Measurements from ENCODE around the gene HLCS. TPM values are rescaled to one million over a fixed set of nuclear protein-coding genes. Genes with fewer than 3 reads are reported as not detected.

HLCS gene
- total and polyA plus RNA-seq, 2 of the 8 experiments (the other 6 are each of a cell fraction or from before 2014, with no cell fraction given), result 4.7 to 12.2 TPM

- no peak overlapping the region for H3K56ac ChIP-seq (replicated peaks; ENCODE audit: insufficient read length, low read depth, low read length)
- H3K4me1 ChIP-seq (replicated peaks in 1 of 4; ENCODE audit: control insufficient read depth in 3 of 4, insufficient read depth in 4 of 4, low read length in 3 of 4), result peaks cover 0 to 69% (median 43%) of the 10 kb centered on the region in 4 experiments; a peak in 6 of 7 replicates
- H2BK120ac ChIP-seq (replicated peaks; ENCODE audit: low read depth, low read length), result no peak overlapping the region
- H3K23me2 ChIP-seq (ENCODE audit: low read depth, low read length), result peaks cover 7% of the 10 kb centered on the region; the same call in 1 of the 2 replicates
- H4K8ac ChIP-seq (ENCODE audit: extremely low read depth, insufficient read depth, low read length), result no peak overlapping the region
- no peak for TF ChIP-seq USF2 (IDR thresholded peaks at IDR 0.05; ENCODE audit: low read length)
- TF ChIP-seq KDM1A (IDR thresholded peaks at IDR 0.05; ENCODE audit: borderline replicate concordance, low read length), result peak; percentile 82; the same call in 1 of the 2 replicates
- H3K4me3 ChIP-seq (ENCODE audit: extremely low read depth in 1 of 4, insufficient read depth in 2 of 4, low read depth in 3 of 4, low read length in 4 of 4), result no peak overlapping the region
- WGBS, 2 experiments (ENCODE audit: extremely low coverage in 1 of 2, insufficient coverage in 1 of 2, insufficient read length in 1 of 2, insufficient replicate concordance in 2 of 2, low coverage in 1 of 2, low lambda C conversion rate in 2 of 2, missing lambda C conversion rate in 1 of 2), result 19% methylated on average over 3 of the region's 3 CpGs; no CpG with 5 or more reads in 1 of the 2 experiments
- H2AK5ac ChIP-seq (ENCODE audit: low read depth, low read length), result peak overlapping the region; percentile 89; the same call in 1 of the 2 replicates
- H3K27me3 ChIP-seq (replicated peaks in 1 of 4; ENCODE audit: control insufficient read depth in 3 of 4, extremely low read depth in 1 of 4, insufficient read depth in 3 of 4, low read length in 3 of 4), result peaks cover 97 to 100% (median 100%) of the 10 kb centered on the region in 4 experiments
- H3K14ac ChIP-seq (ENCODE audit: insufficient read length), result no peak overlapping the region
- H4K20me1 ChIP-seq (replicated peaks in 1 of 2; ENCODE audit: control insufficient read depth in 1 of 2, insufficient read depth in 2 of 2, low read length in 2 of 2), result peaks cover 10 to 18% of the 10 kb centered on the region in 2 experiments
- no peak overlapping the region for H2BK15ac ChIP-seq (ENCODE audit: low read length)
- DNase-seq (ENCODE audit: low read depth in 1 of 2, low spot score in 2 of 2), result no peak
- H3K4ac ChIP-seq (replicated peaks; ENCODE audit: insufficient read length, low read depth, low read length), result no peak overlapping the region
- H3K27ac ChIP-seq (ENCODE audit: low read depth, low read length), result no peak overlapping the region
- no peak overlapping the region for H4K91ac ChIP-seq (replicated peaks; ENCODE audit: insufficient read length, low read length)
- H3K23ac ChIP-seq (ENCODE audit: insufficient read length), result no peak overlapping the region
- H3K4me2 ChIP-seq (ENCODE audit: insufficient read depth in 1 of 2, low read depth in 2 of 2, low read length in 2 of 2), result no peak overlapping the region; a peak in 1 of 4 replicates
- H3K79me2 ChIP-seq (ENCODE audit: control insufficient read depth in 1 of 2, insufficient read depth in 2 of 2, low read length in 2 of 2), result no peaks in the 10 kb centered on the region
- H2BK5ac ChIP-seq (ENCODE audit: low read depth, low read length), result no peak overlapping the region
- POLR2A ChIA-PET (ENCODE audit: partially characterized antibody), result interaction anchor here (3.0 kb wide), 1 partner anchor 11 kb away, joined by 12 read pairs; no protein-coding TSS in a partner anchor
- H3K79me1 ChIP-seq (ENCODE audit: low read depth, low read length), result no peaks in the 10 kb centered on the region; the same call in 1 of the 2 replicates
- H3K18ac ChIP-seq (ENCODE audit: extremely low read depth, low read length), result no peak overlapping the region
- no peak overlapping the region for H2BK20ac ChIP-seq (ENCODE audit: low read length)
- H2AFZ ChIP-seq (ENCODE audit: low read length), result no peak overlapping the region
- CTCF ChIA-PET (ENCODE audit: partially characterized antibody), result interaction anchor here (1.0 to 3.2 kb wide), 8 partner anchors 11 to 225 kb away, joined by 3 to 19 read pairs (median 4); no protein-coding TSS in a partner anchor
- H3K36me3 ChIP-seq (ENCODE audit: control insufficient read depth in 2 of 4, insufficient read depth in 4 of 4, low read length in 3 of 4), result peaks cover 0 to 24% (median 0%) of the 10 kb centered on the region in 4 experiments; a peak in 1 of 8 replicates
- H3K9me3 ChIP-seq (ENCODE audit: insufficient read depth in 2 of 2, low read depth in 1 of 2, low read length in 1 of 2), result no peaks in the 10 kb centered on the region
- no peak for FAIRE-seq
- H3K9ac ChIP-seq (replicated peaks in 1 of 4; ENCODE audit: extremely low read depth in 1 of 4, low read depth in 3 of 4, low read length in 3 of 4), result no peak overlapping the region
- H4K5ac ChIP-seq (ENCODE audit: insufficient read length, low read depth, low read length), result no peak overlapping the region
- no peak overlapping the region for H2BK12ac ChIP-seq (ENCODE audit: low read depth, low read length)
Observed at GRCh38 chr21:36703123-36703522, 263.3 kb downstream of the HLCS start.

Data from H1 (cell line).